ENCODE results near the gene AGBL4. TPM values are rescaled to one million over a fixed set of nuclear protein-coding genes. Genes with fewer than 3 reads are reported as not detected.
A peak's percentile ranks its signal among the peaks of the same experiment; 100 is the strongest.

AGBL4 gene
- total RNA-seq, 1 experiment from 2014 or later, result not detected

DNA sequence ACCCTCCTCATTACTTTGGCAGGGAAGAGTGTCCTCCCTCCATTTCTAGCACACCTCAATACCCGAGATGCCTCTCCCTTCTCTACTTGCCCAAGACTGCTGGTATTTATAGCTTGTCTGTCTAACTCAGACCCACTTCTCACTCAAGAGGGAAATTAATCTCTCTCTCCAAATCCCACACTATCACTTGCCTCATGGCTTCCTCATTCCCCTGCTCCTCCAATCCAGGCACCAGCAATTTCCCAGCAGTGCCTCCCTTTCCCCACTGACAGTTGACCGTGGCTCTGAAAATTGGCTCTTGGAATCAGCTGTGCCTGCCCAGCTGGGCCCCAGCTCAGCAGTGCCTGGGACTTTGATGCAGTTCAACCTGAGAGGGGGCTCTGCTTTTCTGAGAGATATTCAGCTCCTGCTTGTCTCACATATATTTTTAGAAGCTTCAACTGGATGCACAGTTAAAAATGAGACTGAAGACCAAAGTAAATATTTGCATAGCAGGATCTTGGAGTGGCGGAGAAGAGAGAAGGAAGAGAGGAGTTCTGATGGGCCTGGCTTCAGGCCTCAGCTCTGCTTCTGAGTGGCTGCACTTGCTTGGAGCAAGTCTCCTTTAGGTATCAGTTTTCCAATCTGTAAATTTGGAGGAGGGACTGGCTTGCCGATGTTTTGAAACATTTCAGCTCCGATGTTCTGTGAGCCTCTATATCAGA lies 1470.7 kb downstream of the AGBL4 start:
- no peaks in the 10 kb centered on the region for H3K9me3 Mint-ChIP-seq (ENCODE audit: unreplicated experiment)
- peaks cover 26% of the 10 kb centered on the region for H3K27me3 Mint-ChIP-seq (ENCODE audit: insufficient read depth, unreplicated experiment)
- H3K27me3 ChIP-seq (replicated peaks; ENCODE audit: control insufficient read depth, insufficient read depth, low read length), result no peaks in the 10 kb centered on the region
- H3K4me3 ChIP-seq (ENCODE audit: low read depth, low read length), result no peak overlapping the region
- no peak for DNase-seq
- POLR2A ChIA-PET, result no interaction called here
- no peaks in the 10 kb centered on the region for H3K9me3 ChIP-seq
- no peaks in the 10 kb centered on the region for H3K36me3 Mint-ChIP-seq (ENCODE audit: insufficient read depth, unreplicated experiment)
- H3K27ac Mint-ChIP-seq (ENCODE audit: unreplicated experiment), result no peak overlapping the region
- H3K36me3 ChIP-seq (ENCODE audit: control insufficient read depth, insufficient read depth, low read length), result no peaks in the 10 kb centered on the region
- TF ChIP-seq, protein P1, sequence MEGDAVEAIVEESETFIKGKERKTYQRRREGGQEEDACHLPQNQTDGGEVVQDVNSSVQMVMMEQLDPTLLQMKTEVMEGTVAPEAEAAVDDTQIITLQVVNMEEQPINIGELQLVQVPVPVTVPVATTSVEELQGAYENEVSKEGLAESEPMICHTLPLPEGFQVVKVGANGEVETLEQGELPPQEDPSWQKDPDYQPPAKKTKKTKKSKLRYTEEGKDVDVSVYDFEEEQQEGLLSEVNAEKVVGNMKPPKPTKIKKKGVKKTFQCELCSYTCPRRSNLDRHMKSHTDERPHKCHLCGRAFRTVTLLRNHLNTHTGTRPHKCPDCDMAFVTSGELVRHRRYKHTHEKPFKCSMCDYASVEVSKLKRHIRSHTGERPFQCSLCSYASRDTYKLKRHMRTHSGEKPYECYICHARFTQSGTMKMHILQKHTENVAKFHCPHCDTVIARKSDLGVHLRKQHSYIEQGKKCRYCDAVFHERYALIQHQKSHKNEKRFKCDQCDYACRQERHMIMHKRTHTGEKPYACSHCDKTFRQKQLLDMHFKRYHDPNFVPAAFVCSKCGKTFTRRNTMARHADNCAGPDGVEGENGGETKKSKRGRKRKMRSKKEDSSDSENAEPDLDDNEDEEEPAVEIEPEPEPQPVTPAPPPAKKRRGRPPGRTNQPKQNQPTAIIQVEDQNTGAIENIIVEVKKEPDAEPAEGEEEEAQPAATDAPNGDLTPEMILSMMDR (IDR thresholded peaks at IDR 0.05; ENCODE audit: insufficient read depth in 1 of 2, low read depth in 1 of 2, low read length in 1 of 2, severe bottlenecking in 1 of 2, unreplicated experiment in 1 of 2), result no peak
- CTCF ChIA-PET, result no interaction called here
- BruUV-seq (replicated peaks), result no TSS peak
- no peak overlapping the region for H3K4me3 Mint-ChIP-seq (ENCODE audit: unreplicated experiment)
- intact Hi-C loops (cut with micrococcal nuclease; ENCODE audit: unreplicated experiment), result loop anchor here (1.0 kb wide), 3 partner anchors 144 to 363 kb away; no protein-coding TSS in a partner anchor
- no peaks in the 10 kb centered on the region for H3K4me1 Mint-ChIP-seq (ENCODE audit: low read depth, unreplicated experiment)
- no peaks in the 10 kb centered on the region for H3K4me1 ChIP-seq

DNA sequence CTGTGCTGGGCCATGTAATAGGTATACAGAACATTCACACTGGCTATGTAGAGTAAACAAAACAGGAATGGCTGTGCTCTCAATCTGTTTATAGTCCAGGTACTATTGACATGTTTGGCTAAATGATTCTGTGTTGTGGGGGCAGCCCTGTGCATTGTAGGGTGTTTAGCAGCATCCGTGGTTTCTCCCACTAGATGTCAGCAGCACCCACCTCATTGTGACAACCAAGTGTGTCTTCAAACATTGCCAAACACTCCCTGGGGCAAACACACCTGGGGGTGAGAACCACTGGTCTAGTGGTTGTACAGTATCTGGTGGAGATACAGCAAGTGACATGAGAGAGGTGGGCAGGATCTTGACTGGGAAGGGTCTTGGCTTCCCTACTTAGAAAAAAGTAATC lies 1471.3 kb downstream of the AGBL4 start:
- Mint-ChIP-seq H3K27me3 (ENCODE audit: insufficient read depth, unreplicated experiment) (peaks cover 28% of the 10 kb centered on the region), H3K4me3 (ENCODE audit: unreplicated experiment) (no peak overlapping the region), H3K36me3 (ENCODE audit: insufficient read depth, unreplicated experiment) (no peaks in the 10 kb centered on the region), H3K4me1 (ENCODE audit: low read depth, unreplicated experiment) (no peaks in the 10 kb centered on the region), H3K27ac (ENCODE audit: unreplicated experiment) (no peak overlapping the region), H3K9me3 (ENCODE audit: unreplicated experiment) (no peaks in the 10 kb centered on the region)
- Histone ChIP-seq H3K9me3 (no peaks in the 10 kb centered on the region), H3K4me3 (ENCODE audit: low read depth, low read length) (no peak overlapping the region), H3K36me3 (ENCODE audit: control insufficient read depth, insufficient read depth, low read length) (no peaks in the 10 kb centered on the region), H3K27me3 (replicated peaks; ENCODE audit: control insufficient read depth, insufficient read depth, low read length) (no peaks in the 10 kb centered on the region), H3K4me1 (no peaks in the 10 kb centered on the region)
- no TSS peak for BruUV-seq (replicated peaks)
- TF ChIP-seq, protein P1 (IDR thresholded peaks at IDR 0.05; ENCODE audit: insufficient read depth in 1 of 2, low read depth in 1 of 2, low read length in 1 of 2, severe bottlenecking in 1 of 2, unreplicated experiment in 1 of 2), result peak in 1 of 2 experiments; percentile 27
- ChIA-PET POLR2A (no interaction called here), CTCF (no interaction called here)
- intact Hi-C loops (cut with micrococcal nuclease; ENCODE audit: unreplicated experiment), result loop anchor here (1.0 kb wide), 3 partner anchors 145 to 364 kb away; no protein-coding TSS in a partner anchor
- DNase-seq, result peak; percentile 41 to 46

DNA sequence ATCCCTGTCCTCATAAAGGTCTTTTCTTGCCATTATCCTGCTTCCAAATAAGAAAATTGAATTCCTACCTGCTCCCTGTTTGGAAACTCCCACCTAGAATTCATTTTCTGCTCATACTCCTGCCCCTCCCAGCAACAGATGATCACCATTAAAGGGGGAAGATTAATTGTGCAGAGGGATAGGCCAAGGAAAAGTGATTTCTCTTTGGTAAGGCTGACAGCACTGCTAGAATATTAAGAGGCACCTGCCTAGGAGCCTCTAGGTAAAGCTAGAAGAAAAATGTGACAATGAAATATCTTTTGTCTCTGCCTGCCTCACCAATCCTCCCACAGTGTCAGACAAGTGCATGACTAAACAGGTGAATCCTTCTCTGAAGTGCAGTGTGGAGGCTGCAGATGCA lies 1474.8 kb downstream of the AGBL4 start:
- H3K4me3 Mint-ChIP-seq (ENCODE audit: unreplicated experiment), result no peak overlapping the region
- Histone ChIP-seq H3K27me3 (replicated peaks; ENCODE audit: control insufficient read depth, insufficient read depth, low read length) (no peaks in the 10 kb centered on the region), H3K36me3 (ENCODE audit: control insufficient read depth, insufficient read depth, low read length) (no peaks in the 10 kb centered on the region), H3K9me3 (no peaks in the 10 kb centered on the region), H3K4me3 (ENCODE audit: low read depth, low read length) (no peak overlapping the region), H3K4me1 (no peaks in the 10 kb centered on the region)
- TF ChIP-seq, protein P1 (IDR thresholded peaks at IDR 0.05; ENCODE audit: insufficient read depth in 1 of 2, low read depth in 1 of 2, low read length in 1 of 2, severe bottlenecking in 1 of 2, unreplicated experiment in 1 of 2), result no peak
- intact Hi-C loops (cut with micrococcal nuclease; ENCODE audit: unreplicated experiment), result no loop called here
- H3K4me1 Mint-ChIP-seq (ENCODE audit: low read depth, unreplicated experiment), result no peaks in the 10 kb centered on the region
- H3K27me3 Mint-ChIP-seq (ENCODE audit: insufficient read depth, unreplicated experiment), result peaks cover 33% of the 10 kb centered on the region
- H3K36me3 Mint-ChIP-seq (ENCODE audit: insufficient read depth, unreplicated experiment), result no peaks in the 10 kb centered on the region
- ChIA-PET POLR2A (no interaction called here), CTCF (no interaction called here)
- BruUV-seq (replicated peaks), result no TSS peak
- no peak for DNase-seq
- H3K9me3 Mint-ChIP-seq (ENCODE audit: unreplicated experiment), result no peaks in the 10 kb centered on the region
- no peak overlapping the region for H3K27ac Mint-ChIP-seq (ENCODE audit: unreplicated experiment)
